ENCODE results near the gene SP9. TPM values are rescaled to one million over a fixed set of nuclear protein-coding genes. Genes with fewer than 3 reads are reported as not detected.

The SP9 gene
- total RNA-seq, 1 experiment from 2014 or later: not detected

- POLR2A ChIA-PET (ENCODE audit: unreplicated experiment): no interaction called here
- intact Hi-C loops (cut with micrococcal nuclease; ENCODE audit: unreplicated experiment): loop anchor here (2.0 to 10.0 kb wide), 8 partner anchors 187 to 1537 kb away; no protein-coding TSS in a partner anchor
- no peak for DNase-seq
- Histone ChIP-seq H3F3A (ENCODE audit: insufficient read depth, low read depth) (peaks cover 4% of the 10 kb centered on the region; the same call in 1 of the 2 replicates), H3K4me3 (no peak overlapping the region), H3K79me2 (ENCODE audit: low read depth) (no peaks in the 10 kb centered on the region), H3K27me3 (ENCODE audit: insufficient read depth, low read depth) (no peaks in the 10 kb centered on the region), H3K27ac (no peak overlapping the region), H2AFZ (no peak overlapping the region), H3K9me2 (ENCODE audit: insufficient read depth) (no peaks in the 10 kb centered on the region), H3K4me2 (no peak overlapping the region), H3K9me3 (ENCODE audit: insufficient read depth, low read depth) (no peaks in the 10 kb centered on the region), H3K4me1 (replicated peaks; ENCODE audit: insufficient read depth) (peaks cover 4% of the 10 kb centered on the region; the same call in 1 of the 2 replicates), H3K36me3 (ENCODE audit: low read depth) (peaks cover 7% of the 10 kb centered on the region), H4K20me1 (ENCODE audit: insufficient read depth) (no peaks in the 10 kb centered on the region)
- CTCF ChIA-PET: interaction anchor here (0.6 to 1.3 kb wide), 3 partner anchors 203 to 1220 kb away, joined by 3 to 5 read pairs (median 4); no protein-coding TSS in a partner anchor
- no TSS peak for BruUV-seq (replicated peaks)
- TF ChIP-seq CTCF (conservative IDR thresholded peaks at IDR 0.05): no peak
These were observed 9.1 kb downstream of the SP9 start for GRCh38 chr2:174343623-174344455.

GRCh38 chr2:174344716-174345461 is 10.1 kb downstream of the SP9 start:
- CTCF ChIA-PET: interaction anchor here (0.6 to 1.3 kb wide), 3 partner anchors 202 to 1221 kb away, joined by 3 to 5 read pairs (median 4); no protein-coding TSS in a partner anchor
- no TSS peak for BruUV-seq (replicated peaks)
- TF ChIP-seq CTCF (conservative IDR thresholded peaks at IDR 0.05): peak; percentile 87
- TF ChIP-seq EZH2 (IDR thresholded peaks at IDR 0.05; ENCODE audit: low read depth): no peak
- POLR2A ChIA-PET (ENCODE audit: unreplicated experiment): interaction anchor here (0.6 kb wide), 1 partner anchor 1152 kb away, joined by 6 read pairs; no protein-coding TSS in a partner anchor
- H3K79me2 ChIP-seq (ENCODE audit: low read depth): no peaks in the 10 kb centered on the region
- H3K27ac ChIP-seq: no peak overlapping the region
- H3K27me3 ChIP-seq (ENCODE audit: insufficient read depth, low read depth): no peaks in the 10 kb centered on the region
- H3K4me3 ChIP-seq: no peak overlapping the region
- H4K20me1 ChIP-seq (ENCODE audit: insufficient read depth): no peaks in the 10 kb centered on the region
- no peaks in the 10 kb centered on the region for H3K9me2 ChIP-seq (ENCODE audit: insufficient read depth)
- intact Hi-C loops (cut with micrococcal nuclease; ENCODE audit: unreplicated experiment): loop anchor here (1.0 to 10.0 kb wide), 9 partner anchors 188 to 1538 kb away; no protein-coding TSS in a partner anchor
- no peaks in the 10 kb centered on the region for H3K9me3 ChIP-seq (ENCODE audit: insufficient read depth, low read depth)
- H3F3A ChIP-seq (ENCODE audit: insufficient read depth, low read depth): peaks cover 4% of the 10 kb centered on the region; the same call in 1 of the 2 replicates
- H3K36me3 ChIP-seq (ENCODE audit: low read depth): peaks cover 9% of the 10 kb centered on the region
- peak in 1 of 2 experiments; percentile 81 for DNase-seq
- peaks cover 4% of the 10 kb centered on the region; the same call in 1 of the 2 replicates for H3K4me1 ChIP-seq (replicated peaks; ENCODE audit: insufficient read depth)
- H2AFZ ChIP-seq: no peak overlapping the region
- no peak overlapping the region for H3K4me2 ChIP-seq

- Histone ChIP-seq H3K4me1 (replicated peaks; ENCODE audit: insufficient read depth) (no peaks in the 10 kb centered on the region), H3K27me3 (ENCODE audit: insufficient read depth, low read depth) (no peaks in the 10 kb centered on the region), H3F3A (ENCODE audit: insufficient read depth, low read depth) (peaks cover 4% of the 10 kb centered on the region; the same call in 1 of the 2 replicates), H2AFZ (no peak overlapping the region), H3K36me3 (ENCODE audit: low read depth) (peaks cover 17% of the 10 kb centered on the region), H3K79me2 (ENCODE audit: low read depth) (no peaks in the 10 kb centered on the region), H3K4me2 (no peak overlapping the region), H3K4me3 (no peak overlapping the region), H3K27ac (no peak overlapping the region), H4K20me1 (ENCODE audit: insufficient read depth) (no peaks in the 10 kb centered on the region), H3K9me3 (ENCODE audit: insufficient read depth, low read depth) (no peaks in the 10 kb centered on the region), H3K9me2 (ENCODE audit: insufficient read depth) (no peaks in the 10 kb centered on the region)
- BruUV-seq (replicated peaks): no TSS peak
- CTCF ChIA-PET: interaction anchor here (0.7 to 1.2 kb wide), 3 partner anchors 147 to 948 kb away, joined by 3 to 6 read pairs (median 4); no protein-coding TSS in a partner anchor
- TF ChIP-seq CTCF (conservative IDR thresholded peaks at IDR 0.05) (peak; percentile 78), EZH2 (IDR thresholded peaks at IDR 0.05; ENCODE audit: low read depth) (no peak)
- DNase-seq: no peak
- intact Hi-C loops (cut with micrococcal nuclease; ENCODE audit: unreplicated experiment): no loop called here
- POLR2A ChIA-PET (ENCODE audit: unreplicated experiment): no interaction called here
These were observed 15.3 kb downstream of the SP9 start for GRCh38 chr2:174350018-174350417.

All from PC-9 (cell line).